ENCODE data around the gene NFIX.
A peak's percentile ranks its signal among the peaks of the same experiment; 100 is the strongest.
"Not testable (repeated sequence)": the region's sequence is repeated elsewhere in the genome, so short reads cannot be mapped to it uniquely, and the experiment has no call there.

The NFIX gene

DNA sequence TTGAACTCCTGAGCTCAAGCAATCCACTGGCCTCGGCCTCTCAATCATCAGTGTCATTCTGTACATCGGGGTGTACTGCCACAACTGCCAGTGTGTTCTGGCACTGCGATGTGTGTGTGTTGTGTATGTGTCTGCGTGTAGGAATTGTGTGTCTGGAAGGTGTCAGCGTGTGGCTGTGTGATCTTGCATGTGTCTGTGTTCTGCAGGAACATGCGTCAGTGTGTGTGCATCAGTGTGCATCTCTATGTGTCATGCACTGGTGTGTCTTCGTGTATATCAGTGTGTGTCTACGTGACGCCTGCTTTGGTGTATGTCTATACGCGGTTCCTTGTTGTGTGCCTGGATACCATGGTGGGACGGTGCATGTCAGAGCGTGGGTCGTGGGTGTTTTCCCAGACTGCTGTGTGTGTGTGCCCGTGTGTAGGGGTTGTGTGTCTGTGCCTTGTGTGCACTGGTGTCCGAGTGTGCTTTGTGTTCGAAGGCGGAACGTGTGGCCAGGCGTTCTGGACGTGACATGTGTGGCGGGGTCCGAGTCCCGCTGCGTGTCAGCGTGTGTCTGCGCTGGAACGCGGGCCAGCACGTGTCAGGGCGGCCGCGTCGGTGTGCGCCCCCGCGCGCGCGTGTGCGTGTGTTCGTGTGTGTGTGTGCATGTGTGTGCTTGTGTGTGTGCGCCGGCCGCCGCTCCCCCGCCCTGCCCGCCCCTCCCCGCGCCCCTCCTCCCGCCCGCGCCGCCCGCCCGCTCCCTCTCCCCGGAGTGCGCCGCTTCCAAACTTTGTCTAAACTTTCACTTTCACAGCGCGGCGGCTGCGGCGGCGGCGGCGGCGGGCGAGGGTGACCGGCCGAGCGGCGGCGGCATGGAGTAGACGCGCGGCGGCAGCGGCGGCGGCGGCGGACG, at the start of gene NFIX:
NFIX (plus strand) TSS at position 775 of the 895 bp plus-strand sequence. CDS start 363 bp downstream, outside the sequence.
- DNase-seq = peak in 22 of 56 donors; percentile 13 to 71 (median 40)

DNA sequence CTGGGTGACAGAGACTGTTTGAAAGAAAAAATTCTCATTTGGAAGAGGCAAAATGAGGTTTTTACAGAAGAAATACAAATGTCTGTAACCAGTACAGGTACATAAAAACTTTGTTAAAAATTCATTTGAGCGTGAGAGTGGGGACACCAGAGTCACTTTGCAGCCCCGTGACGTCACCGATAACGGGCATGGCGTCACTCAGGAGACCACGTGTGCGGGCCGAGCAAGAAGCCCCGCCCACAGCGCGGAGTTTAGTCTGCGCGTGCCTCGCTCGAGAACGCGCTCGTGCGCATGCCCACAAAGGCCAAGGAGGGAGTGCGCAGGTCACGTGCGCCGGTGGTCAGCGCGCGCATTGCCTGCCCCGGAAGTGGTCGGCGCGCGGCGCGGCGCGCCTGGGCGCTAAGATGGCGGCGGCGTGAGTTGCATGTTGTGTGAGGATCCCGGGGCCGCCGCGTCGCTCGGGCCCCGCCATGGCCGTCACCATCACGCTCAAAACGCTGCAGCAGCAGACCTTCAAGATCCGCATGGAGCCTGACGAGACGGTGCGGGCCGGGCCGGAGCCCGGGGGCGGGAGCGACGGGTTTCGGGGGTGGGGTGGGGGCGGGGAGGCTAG, 49.7 kb upstream of the NFIX start, which contains the start of gene RAD23A:
RAD23A (plus strand) TSS at position 384 of the 613 bp plus-strand sequence; CDS start at position 471, 87 bp downstream.
- DNase-seq = peak; percentile 45 to 94 (median 83)

GRCh38 chr19:12946092-12946721, 49.1 kb upstream of the NFIX start:
- DNase-seq = peak in 18 of 56 donors; percentile 15 to 64 (median 43)

DNA sequence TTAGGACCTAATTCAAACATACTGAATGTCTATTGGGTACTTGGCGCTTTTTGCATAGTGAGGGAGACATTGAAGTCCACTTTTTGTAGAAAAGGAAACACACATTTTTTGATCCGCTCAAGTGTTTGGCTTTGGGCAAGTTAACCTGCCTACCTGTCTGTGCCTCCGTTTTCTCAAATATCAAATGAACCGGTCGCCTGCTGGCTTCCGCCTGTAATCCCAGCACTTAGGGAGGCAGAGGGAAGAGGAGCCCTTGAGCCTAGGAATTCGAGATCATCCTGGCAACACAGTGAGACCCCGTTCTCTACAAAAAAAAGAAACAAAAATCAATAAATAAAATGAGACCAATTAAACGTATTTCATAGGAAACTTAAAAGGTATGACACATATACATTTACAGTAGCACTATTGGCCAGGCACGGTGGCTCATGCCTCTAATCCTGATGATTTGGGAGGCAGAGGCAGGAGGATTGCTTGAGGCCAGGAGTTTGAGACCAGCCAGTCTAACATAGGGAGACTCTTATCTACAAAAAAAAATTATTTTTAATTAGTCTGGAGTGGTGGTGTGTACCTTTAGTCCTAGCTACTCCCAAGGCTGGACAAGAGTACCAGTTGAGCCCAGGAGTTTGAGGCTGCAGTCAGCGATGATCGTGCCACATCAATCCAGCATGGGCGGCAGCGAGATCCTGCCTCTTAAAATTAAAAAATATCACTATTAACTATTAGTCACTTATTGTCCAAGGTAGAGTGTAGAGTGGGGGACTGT, 48.4 kb upstream of the NFIX start:
- DNase-seq = no peak

DNA sequence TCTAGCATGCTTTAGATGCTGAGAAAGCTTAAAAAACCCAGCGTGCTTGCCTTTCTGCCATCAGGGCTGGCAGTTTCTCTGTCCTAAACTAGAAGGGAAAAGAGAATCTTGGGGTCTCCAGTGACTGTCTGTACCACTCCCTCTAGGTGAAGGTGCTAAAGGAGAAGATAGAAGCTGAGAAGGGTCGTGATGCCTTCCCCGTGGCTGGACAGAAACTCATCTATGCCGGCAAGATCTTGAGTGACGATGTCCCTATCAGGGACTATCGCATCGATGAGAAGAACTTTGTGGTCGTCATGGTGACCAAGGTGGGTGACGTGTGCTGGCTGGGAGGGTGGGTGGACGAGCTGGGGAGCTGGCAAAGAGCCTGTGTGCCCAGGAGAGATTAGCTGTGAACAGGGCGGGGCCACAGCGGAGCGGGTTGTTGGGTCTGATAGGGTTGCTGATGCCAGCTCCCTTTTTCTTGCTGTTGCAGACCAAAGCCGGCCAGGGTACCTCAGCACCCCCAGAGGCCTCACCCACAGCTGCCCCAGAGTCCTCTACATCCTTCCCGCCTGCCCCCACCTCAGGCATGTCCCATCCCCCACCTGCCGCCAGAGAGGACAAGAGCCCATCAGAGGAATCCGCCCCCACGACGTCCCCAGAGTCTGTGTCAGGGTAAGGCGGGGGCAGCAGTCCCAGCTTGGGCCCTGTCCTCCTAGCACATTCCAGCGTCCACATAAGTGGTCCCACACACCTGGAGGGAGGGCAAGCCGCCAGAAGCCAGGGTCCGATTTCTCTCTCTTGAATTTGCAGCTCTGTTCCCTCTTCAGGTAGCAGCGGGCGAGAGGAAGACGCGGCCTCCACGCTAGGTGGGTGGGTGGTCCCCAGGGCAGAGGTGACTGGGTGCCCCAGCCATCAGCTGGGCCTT, 47.3 kb upstream of the NFIX start:
- peak in 2 of 56 donors; percentile 7 to 9 for DNase-seq

GRCh38 chr19:12948612-12949362, 46.5 kb upstream of the NFIX start:
- DNase-seq = no peak

DNA sequence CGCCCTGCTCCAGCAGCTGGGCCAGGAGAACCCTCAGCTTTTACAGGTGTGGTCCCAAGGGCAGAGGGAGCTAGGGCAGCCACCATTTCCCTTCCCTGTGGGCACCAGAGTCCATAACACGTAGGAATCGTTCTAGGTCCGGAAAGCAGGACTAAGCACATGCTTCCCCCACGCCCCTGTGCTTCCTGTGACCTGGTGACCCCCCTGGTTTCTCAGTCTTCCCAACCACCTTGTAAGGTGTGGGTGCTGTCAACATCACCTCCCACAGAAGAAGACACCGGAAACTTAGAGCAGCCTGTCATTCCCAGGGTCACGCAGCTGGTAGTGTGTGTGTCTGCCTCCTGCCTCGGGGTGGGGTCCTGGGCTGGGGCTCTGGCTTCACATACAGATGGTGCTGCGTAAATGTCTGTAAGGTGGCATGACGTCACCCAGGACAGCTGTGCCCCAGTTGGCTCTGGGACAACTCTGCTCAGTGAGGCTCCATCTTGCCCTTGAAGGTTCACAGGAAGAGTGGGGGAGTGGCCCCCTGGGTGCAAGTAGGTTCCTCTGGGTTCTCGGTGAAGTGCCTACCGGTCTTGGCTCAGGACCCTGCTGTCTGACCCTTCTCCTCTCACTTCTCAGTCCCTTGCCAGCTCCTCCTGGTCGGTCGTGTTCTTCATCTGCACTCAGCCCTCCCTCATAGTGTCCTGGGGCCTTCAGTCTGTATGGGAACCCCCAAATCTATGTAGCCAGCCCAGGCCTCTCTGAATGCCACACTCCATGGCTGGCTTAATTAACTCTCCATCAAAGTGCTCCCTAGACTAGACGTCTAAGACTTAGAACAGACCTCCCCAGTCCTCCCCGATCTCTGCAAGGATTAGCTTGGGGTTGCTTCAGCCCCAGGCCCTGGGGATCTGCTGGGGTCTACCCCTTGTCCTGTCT, 45.7 kb upstream of the NFIX start:
- no peak for DNase-seq

DNA sequence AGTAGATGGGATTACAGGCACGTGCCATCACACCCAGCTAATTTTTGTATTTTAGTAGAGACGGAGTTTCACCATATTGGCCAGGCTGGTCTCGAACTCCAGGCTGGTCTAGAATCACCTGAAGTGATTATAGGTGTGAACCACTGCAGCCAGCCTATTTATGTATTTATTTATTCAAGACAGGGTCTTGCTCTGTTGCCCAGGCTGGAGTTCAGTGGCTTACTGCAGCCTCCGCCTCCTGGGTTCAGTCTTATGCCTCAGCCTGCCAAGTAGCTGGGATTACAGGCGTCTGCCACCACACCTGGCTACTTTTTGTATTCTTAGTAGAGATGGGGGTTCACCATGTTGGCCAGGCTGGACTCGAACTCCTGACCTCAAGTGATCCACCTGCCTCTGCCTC, 43.2 kb upstream of the NFIX start:
- DNase-seq = not testable (repeated sequence)

DNA sequence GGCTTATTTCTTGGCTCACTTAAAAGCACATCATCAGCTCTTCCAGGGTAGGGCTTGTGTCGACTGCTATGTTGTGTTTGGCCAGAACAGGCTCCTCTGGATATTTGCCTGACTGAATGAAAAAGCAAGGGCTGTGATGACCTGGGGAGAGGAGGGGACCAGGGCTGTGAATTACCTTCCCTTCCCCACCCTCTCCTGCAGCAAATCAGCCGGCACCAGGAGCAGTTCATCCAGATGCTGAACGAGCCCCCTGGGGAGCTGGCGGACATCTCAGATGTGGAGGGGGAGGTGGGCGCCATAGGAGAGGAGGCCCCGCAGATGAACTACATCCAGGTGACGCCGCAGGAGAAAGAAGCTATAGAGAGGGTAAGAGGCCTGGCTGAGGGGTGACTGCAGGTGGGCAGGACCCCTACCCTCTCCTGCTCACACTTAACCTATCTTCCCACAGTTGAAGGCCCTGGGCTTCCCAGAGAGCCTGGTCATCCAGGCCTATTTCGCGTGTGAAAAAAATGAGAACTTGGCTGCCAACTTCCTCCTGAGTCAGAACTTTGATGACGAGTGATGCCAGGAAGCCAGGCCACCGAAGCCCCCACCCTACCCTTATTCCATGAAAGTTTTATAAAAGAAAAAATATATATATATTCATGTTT, 42.7 kb upstream of the NFIX start:
- peak in 3 of 56 donors; percentile 48 to 61 (median 54) for DNase-seq

- DNase-seq = peak in 51 of 56 donors; percentile 2 to 75 (median 50)
These were observed 42.0 kb upstream of the NFIX start for GRCh38 chr19:12953138-12953798.

- DNase-seq = no peak
These were observed 41.3 kb upstream of the NFIX start for GRCh38 chr19:12953799-12954611.

- no peak for DNase-seq
These were observed 40.7 kb upstream of the NFIX start for GRCh38 chr19:12954612-12954962.

GRCh38 chr19:12955575-12955974, 39.7 kb upstream of the NFIX start:
- not testable (repeated sequence) for DNase-seq

DNA sequence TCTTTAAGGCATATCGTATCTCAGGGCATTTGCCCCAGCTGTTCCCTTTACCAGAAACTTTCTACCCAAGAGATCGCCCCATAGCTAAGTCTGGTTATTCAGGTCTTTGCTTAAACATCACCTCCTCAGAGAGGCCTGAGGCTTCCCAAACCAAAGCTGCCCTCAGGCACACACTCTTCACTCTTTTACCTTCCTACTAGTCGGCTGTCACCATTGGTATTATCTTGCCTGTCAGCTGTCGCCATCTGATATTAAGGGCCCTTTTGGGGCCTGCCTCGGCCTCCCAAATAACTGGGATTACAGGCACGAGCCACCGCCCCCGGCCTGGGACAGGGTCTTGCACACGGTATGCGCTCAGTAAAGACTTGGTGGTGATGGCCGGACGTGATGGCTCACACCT, 39.3 kb upstream of the NFIX start:
- DNase-seq = no peak

GRCh38 chr19:12956446-12957388, 38.6 kb upstream of the NFIX start, which contains the start of gene GADD45GIP1:
TSS of gene GADD45GIP1 (minus strand) at chr19:12957223. CDS start at chr19:12957212, 11 bp downstream.
- DNase-seq = peak in 50 of 56 donors; percentile 7 to 78 (median 47)
